HG03558 (cell line): ENCODE results near the gene INPP5K.
"Not testable (repeated sequence)": the region's sequence is repeated elsewhere in the genome, so short reads cannot be mapped to it uniquely, and the experiment has no call there.

Experiments
- ATAC-seq: cut with Tn5 transposase; IDR thresholded peaks from one replicate; pipeline ENCODE4 v1.9.1; 2021; ENCODE audit warnings: moderate number of reproducible peaks; ENCODE audit not compliant: unreplicated experiment; ENCODE audit errors: extremely low read depth

The INPP5K gene

GRCh38 chr17:1470071-1470754 lies 46.2 kb downstream of the INPP5K start:
- ATAC-seq: no peak

- no peak for ATAC-seq
These were observed 47.1 kb downstream of the INPP5K start for GRCh38 chr17:1469231-1469852.

- ATAC-seq: no peak
These were observed 48.4 kb downstream of the INPP5K start for GRCh38 chr17:1467898-1468492.

- no peak for ATAC-seq
These were observed 49.2 kb downstream of the INPP5K start for GRCh38 chr17:1467258-1467657.

- no peak for ATAC-seq
These were observed 52.2 kb downstream of the INPP5K start for GRCh38 chr17:1464186-1464585.

GRCh38 chr17:1462164-1463112 lies 54.0 kb downstream of the INPP5K start:
- ATAC-seq: no peak

- no peak for ATAC-seq
These were observed 55.0 kb downstream of the INPP5K start for GRCh38 chr17:1461198-1461944.

- no peak for ATAC-seq
These were observed 56.2 kb downstream of the INPP5K start for GRCh38 chr17:1460233-1460632.

- peak; percentile 73 for ATAC-seq
These were observed 60.4 kb downstream of the INPP5K start, which contains the start of gene CRK for GRCh38 chr17:1455797-1456599. CRK (minus strand) TSS chr17:1456232; CDS start chr17:1456117, 115 bp downstream.

GRCh38 chr17:1455291-1455796 lies 61.1 kb downstream of the INPP5K start:
- no peak for ATAC-seq

- ATAC-seq: no peak
These were observed 61.9 kb downstream of the INPP5K start for GRCh38 chr17:1454541-1454940.

GRCh38 chr17:1453694-1454093 lies 62.7 kb downstream of the INPP5K start:
- ATAC-seq: not testable (repeated sequence)

- ATAC-seq: no peak
These were observed 63.6 kb downstream of the INPP5K start for GRCh38 chr17:1452836-1453235.

GRCh38 chr17:1450261-1450660 lies 66.2 kb downstream of the INPP5K start:
- ATAC-seq: not testable (repeated sequence)

GRCh38 chr17:1449412-1449967 lies 66.9 kb downstream of the INPP5K start:
- no peak for ATAC-seq

GRCh38 chr17:1447052-1447451 lies 69.4 kb downstream of the INPP5K start:
- ATAC-seq: no peak

GRCh38 chr17:1446201-1446600 lies 70.2 kb downstream of the INPP5K start:
- no peak for ATAC-seq

- ATAC-seq: not testable (repeated sequence)
These were observed 70.7 kb downstream of the INPP5K start for GRCh38 chr17:1445695-1446094.
